ENCODE measurements around the gene STK17A.
A peak's percentile ranks its signal among the peaks of the same experiment; 100 is the strongest.

The STK17A gene

DNA sequence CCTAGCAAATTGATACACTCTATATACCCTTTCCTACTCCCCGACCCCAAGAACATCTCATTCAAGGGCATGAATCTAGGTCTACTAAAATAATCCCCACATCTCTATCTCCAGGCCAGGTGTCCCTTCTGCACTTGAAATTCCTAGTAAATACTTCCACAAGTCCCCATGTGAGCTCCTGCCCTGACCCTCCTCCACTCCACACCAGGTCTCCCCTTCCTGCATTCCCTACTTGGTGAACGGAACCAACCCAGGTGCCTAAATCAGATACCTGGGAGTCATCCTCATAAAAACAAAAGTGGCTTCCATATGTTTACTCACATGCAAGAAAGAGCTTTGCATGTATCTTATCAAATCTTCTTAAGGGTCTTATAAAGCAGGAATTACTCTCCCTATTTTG lies 77.2 kb downstream of the STK17A start:
- no peak for DNase-seq

- no peak for DNase-seq
Measured at GRCh38 chr7:43664681-43665080, 81.8 kb downstream of the STK17A start.

- DNase-seq, result no peak
Measured at GRCh38 chr7:43666938-43667337, 84.0 kb downstream of the STK17A start.

GRCh38 chr7:43668035-43668434 lies 85.1 kb downstream of the STK17A start:
- no peak for DNase-seq

GRCh38 chr7:43669286-43670081 lies 86.6 kb downstream of the STK17A start:
- peak in 1 of 2 experiments; percentile 27 for DNase-seq

DNA sequence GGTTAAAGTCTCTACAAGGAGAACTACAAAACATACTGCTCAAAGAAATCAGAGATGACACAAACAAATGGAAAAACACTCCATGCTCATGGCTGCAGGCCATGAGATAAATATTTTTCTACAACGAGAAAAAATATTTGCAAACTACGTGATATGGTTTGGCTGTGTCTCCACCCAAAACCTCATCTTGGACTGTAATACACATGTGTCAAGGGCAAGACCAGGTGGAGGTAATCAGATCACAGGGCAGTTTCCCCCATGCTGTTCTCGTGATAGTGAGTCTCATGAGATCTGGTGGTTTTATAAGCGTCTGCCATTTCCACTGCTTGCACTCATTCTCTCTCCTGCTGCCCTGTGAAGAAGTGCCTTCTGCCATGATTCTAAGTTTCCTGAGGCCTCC lies 88.6 kb downstream of the STK17A start:
- DNase-seq, result no peak

- peak; percentile 16 to 38 for DNase-seq
Measured at GRCh38 chr7:43673243-43673976, 90.5 kb downstream of the STK17A start.

- DNase-seq, result no peak
Measured at GRCh38 chr7:43674559-43675436, 91.9 kb downstream of the STK17A start.

All from NCI-H526 (cell line).